Small intestine (tissue), 7 donors: ENCODE results near the gene CLASP1. TPM values are rescaled to one million over a fixed set of nuclear protein-coding genes. Genes with fewer than 3 reads are reported as not detected.
A peak's percentile ranks its signal among the peaks of the same experiment; 100 is the strongest.

Experiments
- DNase-seq, 2 donors: peaks; one replicate each; pipeline versions ENCODE4 v3.0.0 to v3.0.0-alpha.2; 2013
- FAIRE-seq: peaks from 2 replicates; lab custom pipeline; 2012; peaks lifted over from hg19 to GRCh38; lab: Jason Lieb, UNC
- H3K27ac ChIP-seq, 3 donors: one replicate each; pipeline ENCODE4 v1.5.1; 2013; ENCODE audit warnings: low read length in 2 of 3, mild to moderate bottlenecking in 2 of 3, control low read depth in 1 of 3, inconsistent platforms in 1 of 3, low read depth in 1 of 3, moderate library complexity in 1 of 3
- H3K27me3 ChIP-seq, 3 donors: one replicate each; pipeline ENCODE4 v1.6.1; 2013; ENCODE audit warnings: low read length in 3 of 3, inconsistent platforms in 1 of 3; ENCODE audit not compliant: control insufficient read depth in 3 of 3, insufficient read depth in 3 of 3
- H3K36me3 ChIP-seq, 3 donors: one replicate each; pipeline ENCODE4 v1.6.1; 2013; ENCODE audit warnings: low read length in 3 of 3, inconsistent platforms in 1 of 3, low read depth in 1 of 3, mild to moderate bottlenecking in 1 of 3, moderate library complexity in 1 of 3; ENCODE audit not compliant: control insufficient read depth in 3 of 3, insufficient read depth in 2 of 3
- H3K4me1 ChIP-seq, 3 donors: one replicate each; pipeline ENCODE4 v1.6.1; 2013; ENCODE audit warnings: low read length in 2 of 3, inconsistent platforms in 1 of 3, low read depth in 1 of 3, mild to moderate bottlenecking in 1 of 3, moderate library complexity in 1 of 3; ENCODE audit not compliant: control insufficient read depth in 3 of 3, insufficient read depth in 2 of 3
- H3K4me3 ChIP-seq, 3 donors: one replicate each; pipeline ENCODE4 v1.5.1; 2013; ENCODE audit warnings: low read length in 3 of 3, control low read depth in 1 of 3, inconsistent platforms in 1 of 3, low read depth in 1 of 3, mild to moderate bottlenecking in 1 of 3, moderate library complexity in 1 of 3
- H3K9me3 ChIP-seq, 2 donors: one replicate each; pipeline ENCODE4 v1.6.1; 2013; ENCODE audit warnings: low read depth in 1 of 2, low read length in 1 of 2; ENCODE audit not compliant: control insufficient read depth in 2 of 2, insufficient read depth in 1 of 2
- WGBS, 3 donors: extraction: QIAGEN DNeasy Blood & Tissue Kit; methylation state at CpG; one replicate each; pipeline ENCODE4 v1.1.7; 2013; 5-methylcytosine and 5-hydroxymethylcytosine counted together
- polyA plus RNA-seq, 4 donors: library from polyadenylated mRNA; stranded (reverse) in 3 of 4; unstranded in 1 of 4; fragments of 200-250 nt in 3 of 4; fragments of 120-200 nt in 1 of 4; gene quantifications; one replicate each; pipeline versions ENCODE4 v1.2.1 to v1.2.3, GENCODE V29; 2013
- donor health status: healthy with polysubstance abuse.
- donor health status: control.
- donor health status: control.
- donor health status: Bipolar disorder and iron deficiency.
- donor health status: healthy.

CLASP1 gene
- polyA plus RNA-seq, 4 donors = 3.5 to 24.1 (median 8.6) TPM

- Histone ChIP-seq H3K4me3 (no peak overlapping the region), H3K27ac (no peak overlapping the region), H3K4me1 (peaks cover 0 to 4% (median 0%) of the 10 kb centered on the region in 3 donors), H3K9me3 (no peaks in the 10 kb centered on the region), H3K27me3 (no peaks in the 10 kb centered on the region), H3K36me3 (peaks cover 4 to 49% (median 7%) of the 10 kb centered on the region in 3 donors)
- WGBS, 3 donors = 84 to 88% (median 85%) methylated on average over 3 of the region's 3 CpGs
- FAIRE-seq = no peak
- no peak for DNase-seq
Observed at GRCh38 chr2:121520641-121520994, 128.6 kb downstream of the CLASP1 start.

DNA sequence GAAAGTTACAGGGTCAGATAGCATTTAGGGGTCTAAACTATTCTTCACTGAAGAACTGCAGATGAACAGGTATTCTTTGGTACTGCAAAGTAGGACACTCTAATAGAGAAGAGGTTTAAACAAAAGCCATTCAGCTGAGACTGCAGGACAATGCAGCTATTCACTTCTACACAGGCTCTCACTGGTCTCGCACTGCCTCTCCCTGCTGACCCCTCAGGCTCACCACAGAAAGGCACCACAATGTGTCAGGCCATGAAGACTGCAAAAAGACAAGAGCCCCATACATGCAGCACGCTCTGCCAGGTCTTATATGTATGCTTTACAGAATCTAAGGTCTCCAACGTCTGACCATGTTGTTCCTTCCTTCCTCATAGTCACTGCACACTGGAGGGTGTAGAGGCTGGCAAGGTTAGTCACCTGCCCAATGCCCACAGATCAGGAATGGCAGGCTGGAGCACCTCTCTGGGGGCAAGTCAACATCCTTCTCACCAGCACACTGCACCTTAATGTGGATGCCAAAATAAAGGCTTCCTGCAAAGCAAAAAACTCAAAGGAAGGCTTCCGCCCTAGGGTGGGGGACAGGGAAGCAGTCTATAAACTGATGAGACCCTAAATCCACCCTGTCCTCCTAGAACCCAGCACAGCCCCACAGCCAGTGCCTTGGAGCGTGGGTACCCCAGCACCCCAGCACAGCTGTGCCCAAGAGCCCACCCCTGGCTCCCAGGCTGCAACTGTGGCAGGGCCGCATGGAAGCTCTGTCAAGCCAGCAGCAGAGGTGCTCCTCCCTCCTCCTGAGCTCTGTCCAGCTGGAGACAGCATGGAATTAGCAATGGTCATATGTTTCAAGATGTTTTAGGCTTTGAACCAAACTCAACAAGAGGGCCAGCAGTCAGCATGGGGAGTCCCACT is 129.3 kb downstream of the CLASP1 start:
- DNase-seq (no peak), FAIRE-seq (no peak)
- WGBS, 3 donors = 85 to 87% (median 87%) methylated on average over 6 of the region's 6 CpGs
- no peak overlapping the region for H3K27ac ChIP-seq
- H3K4me1 ChIP-seq = no peaks in the 10 kb centered on the region
- H3K4me3 ChIP-seq = no peak overlapping the region
- no peaks in the 10 kb centered on the region for H3K9me3 ChIP-seq
- no peaks in the 10 kb centered on the region for H3K27me3 ChIP-seq
- H3K36me3 ChIP-seq = peaks cover 4 to 50% (median 7%) of the 10 kb centered on the region in 3 donors

GRCh38 chr2:121519153-121519552 is 130.1 kb downstream of the CLASP1 start:
- H3K27ac ChIP-seq = no peak overlapping the region
- DNase-seq (no peak), FAIRE-seq (no peak)
- H3K36me3 ChIP-seq = peaks cover 4 to 50% (median 7%) of the 10 kb centered on the region in 3 donors
- no peaks in the 10 kb centered on the region for H3K4me1 ChIP-seq
- no peaks in the 10 kb centered on the region for H3K27me3 ChIP-seq
- H3K9me3 ChIP-seq = no peaks in the 10 kb centered on the region
- H3K4me3 ChIP-seq = no peak overlapping the region
- 83 to 92% (median 86%) methylated on average over 1 of the region's 1 CpG for WGBS, 3 donors

GRCh38 chr2:121513597-121514333 is 135.5 kb downstream of the CLASP1 start:
- 90 to 93% (median 90%) methylated on average over 3 of the region's 3 CpGs for WGBS, 3 donors
- DNase-seq (no peak), FAIRE-seq (no peak)
- Histone ChIP-seq H3K36me3 (peaks cover 2 to 40% (median 4%) of the 10 kb centered on the region in 3 donors), H3K27ac (no peak overlapping the region), H3K9me3 (peaks cover 0 to 6% of the 10 kb centered on the region in 2 donors), H3K27me3 (no peaks in the 10 kb centered on the region), H3K4me1 (no peaks in the 10 kb centered on the region), H3K4me3 (no peak overlapping the region)

- H3K27ac ChIP-seq = no peak overlapping the region
- FAIRE-seq (no peak), DNase-seq (no peak)
- no peaks in the 10 kb centered on the region for H3K4me1 ChIP-seq
- H3K27me3 ChIP-seq = no peaks in the 10 kb centered on the region
- WGBS, 3 donors = 97 to 100% (median 100%) methylated on average over 1 of the region's 1 CpG
- H3K9me3 ChIP-seq = peaks cover 0 to 6% of the 10 kb centered on the region in 2 donors
- H3K36me3 ChIP-seq = peaks cover 2 to 26% (median 4%) of the 10 kb centered on the region in 3 donors
- H3K4me3 ChIP-seq = no peak overlapping the region
Observed at GRCh38 chr2:121510857-121511256, 138.4 kb downstream of the CLASP1 start.

DNA sequence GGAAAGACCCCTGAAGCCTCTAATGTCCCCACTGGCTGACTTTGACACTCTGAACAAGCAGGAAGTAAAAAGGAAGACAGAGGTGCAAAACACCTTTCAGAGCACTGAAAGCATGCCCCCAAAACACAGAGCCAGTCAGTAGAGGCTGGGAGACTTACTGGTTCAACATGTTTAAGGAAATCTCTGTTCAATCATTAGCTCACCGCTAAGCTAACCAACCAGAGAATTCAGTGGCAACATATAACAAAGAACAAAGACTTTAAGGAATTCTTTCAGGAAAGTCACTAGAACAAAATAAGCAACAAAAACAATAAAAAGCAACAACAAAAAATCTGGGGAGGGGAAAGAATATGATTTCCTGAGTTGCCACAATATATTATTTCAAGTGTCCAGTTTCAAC is 142.6 kb downstream of the CLASP1 start:
- H3K4me3 ChIP-seq = no peak overlapping the region
- H3K4me1 ChIP-seq = no peaks in the 10 kb centered on the region
- no peak overlapping the region for H3K27ac ChIP-seq
- DNase-seq (no peak), FAIRE-seq (no peak)
- WGBS, 3 donors = 95 to 100% (median 98%) methylated on average over 1 of the region's 1 CpG
- H3K9me3 ChIP-seq = peaks cover 0 to 6% of the 10 kb centered on the region in 2 donors
- H3K27me3 ChIP-seq = no peaks in the 10 kb centered on the region
- H3K36me3 ChIP-seq = peaks cover 2 to 14% (median 10%) of the 10 kb centered on the region in 3 donors

DNA sequence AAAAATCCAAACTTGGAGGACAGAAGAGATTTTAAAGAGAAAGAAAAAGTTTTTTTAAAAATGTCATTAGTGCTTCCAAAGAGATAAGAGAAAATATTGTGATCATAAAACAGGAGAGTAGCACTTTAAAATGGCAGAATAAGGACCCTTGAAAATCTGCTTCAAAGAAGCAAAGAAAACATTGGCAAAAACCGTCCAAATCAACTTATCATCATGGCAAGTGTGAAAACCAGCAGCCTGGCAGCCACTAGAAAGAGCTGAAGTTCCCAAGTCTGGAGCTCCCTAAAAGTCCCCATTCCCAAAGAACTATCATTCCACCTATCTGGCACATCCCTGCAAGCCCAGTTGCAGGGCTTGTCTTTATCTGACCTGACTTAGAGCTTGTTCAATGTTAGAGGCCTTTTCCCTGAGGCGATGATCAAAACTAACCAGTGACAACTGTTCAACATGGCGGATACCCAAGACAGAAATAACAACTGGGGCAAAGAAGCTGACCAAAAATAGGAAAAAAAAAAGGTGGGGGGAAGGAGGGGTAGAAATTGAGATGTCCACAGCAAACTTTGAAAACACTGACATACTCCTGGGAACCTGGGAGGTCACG is 143.2 kb downstream of the CLASP1 start:
- DNase-seq = no peak
- H3K27ac ChIP-seq = no peak overlapping the region
- no peaks in the 10 kb centered on the region for H3K4me1 ChIP-seq
- WGBS, 3 donors = 94 to 98% (median 97%) methylated on average over 4 of the region's 4 CpGs
- FAIRE-seq = no peak
- peaks cover 0 to 6% of the 10 kb centered on the region in 2 donors for H3K9me3 ChIP-seq
- H3K4me3 ChIP-seq = no peak overlapping the region
- no peaks in the 10 kb centered on the region for H3K27me3 ChIP-seq
- H3K36me3 ChIP-seq = peaks cover 2 to 15% (median 12%) of the 10 kb centered on the region in 3 donors

- Histone ChIP-seq H3K9me3 (peaks cover 0 to 6% of the 10 kb centered on the region in 2 donors), H3K36me3 (peaks cover 2 to 13% (median 10%) of the 10 kb centered on the region in 3 donors), H3K27me3 (no peaks in the 10 kb centered on the region), H3K4me3 (no peak overlapping the region), H3K4me1 (no peaks in the 10 kb centered on the region), H3K27ac (no peak overlapping the region)
- FAIRE-seq (no peak), DNase-seq (peak in 1 of 2 donors; percentile 11)
- WGBS, 3 donors = 75 to 80% (median 79%) methylated on average over 3 of the region's 3 CpGs
Observed at GRCh38 chr2:121505005-121505404, 144.3 kb downstream of the CLASP1 start.
